Osteoblast (primary cell): ENCODE results near the gene EFCAB11. TPM values are rescaled to one million over a fixed set of nuclear protein-coding genes. Genes with fewer than 3 reads are reported as not detected.

Experiments
- DNase-seq: peaks from one replicate; pipeline ENCODE4 v3.0.0; 2011; ENCODE audit warnings: low spot score, mixed read lengths; ENCODE audit not compliant: insufficient read length; ENCODE audit errors: missing footprints
- H2AFZ ChIP-seq: 2 replicates; pipeline ENCODE4 v1.6.0; 2011; ENCODE audit warnings: mild to moderate bottlenecking, low read length
- H3K27ac ChIP-seq: 2 replicates; pipeline ENCODE4 v1.5.1; 2011; ENCODE audit warnings: mild to moderate bottlenecking, low read depth, low read length, moderate library complexity
- H3K27me3 ChIP-seq: 2 replicates; pipeline ENCODE4 v1.6.0; 2012; ENCODE audit warnings: mild to moderate bottlenecking, control low read depth, inconsistent platforms, low read length, moderate library complexity; ENCODE audit not compliant: insufficient read depth
- H3K36me3 ChIP-seq: 2 replicates; pipeline ENCODE4 v1.5.1; 2011; ENCODE audit warnings: mild to moderate bottlenecking, low read length, control low read depth, moderate library complexity; ENCODE audit not compliant: insufficient read depth
- H3K4me1 ChIP-seq: 2 replicates; pipeline ENCODE4 v1.5.1; 2011; ENCODE audit warnings: mild to moderate bottlenecking, low read length, control low read depth, moderate library complexity; ENCODE audit not compliant: insufficient read depth
- H3K4me2 ChIP-seq: 2 replicates; pipeline ENCODE4 v1.6.0; 2011; ENCODE audit warnings: mild to moderate bottlenecking, low read length; ENCODE audit not compliant: insufficient read depth
- H3K4me3 ChIP-seq: fragments of 200-600 bp; sonication (generic); 3 replicates; pipeline ENCODE4 v1.5.1; 2012; ENCODE audit warnings: mild to moderate bottlenecking, low read length, inconsistent platforms; ENCODE audit not compliant: insufficient read depth
- H3K79me2 ChIP-seq: 2 replicates; pipeline ENCODE4 v1.6.0; 2012; ENCODE audit warnings: mild to moderate bottlenecking, low read length, control low read depth, inconsistent platforms; ENCODE audit not compliant: insufficient read depth
- H3K9me3 ChIP-seq: 2 replicates; pipeline ENCODE4 v1.5.1; 2011; ENCODE audit warnings: low read depth, low read length, control low read depth
- H4K20me1 ChIP-seq: 2 replicates; pipeline ENCODE4 v1.6.0; 2012; ENCODE audit warnings: mild to moderate bottlenecking, low read length, control low read depth; ENCODE audit not compliant: insufficient read depth
- total RNA-seq: library from RNA; depleted of rRNA; stranded (reverse); fragments of >200 nt; gene quantifications from 2 replicates; pipeline ENCODE4 v1.2.3, GENCODE V29; 2012
- TF ChIP-seq, protein P1 (sequence below): IDR thresholded peaks from 2 replicates; pipeline ENCODE4 v1.5.1; 2011; ENCODE audit warnings: mild to moderate bottlenecking, low read depth, low read length, moderate library complexity; ENCODE audit errors: extremely low read depth

Gene EFCAB11
- total RNA-seq, 1 donor = 6.9 TPM

DNA sequence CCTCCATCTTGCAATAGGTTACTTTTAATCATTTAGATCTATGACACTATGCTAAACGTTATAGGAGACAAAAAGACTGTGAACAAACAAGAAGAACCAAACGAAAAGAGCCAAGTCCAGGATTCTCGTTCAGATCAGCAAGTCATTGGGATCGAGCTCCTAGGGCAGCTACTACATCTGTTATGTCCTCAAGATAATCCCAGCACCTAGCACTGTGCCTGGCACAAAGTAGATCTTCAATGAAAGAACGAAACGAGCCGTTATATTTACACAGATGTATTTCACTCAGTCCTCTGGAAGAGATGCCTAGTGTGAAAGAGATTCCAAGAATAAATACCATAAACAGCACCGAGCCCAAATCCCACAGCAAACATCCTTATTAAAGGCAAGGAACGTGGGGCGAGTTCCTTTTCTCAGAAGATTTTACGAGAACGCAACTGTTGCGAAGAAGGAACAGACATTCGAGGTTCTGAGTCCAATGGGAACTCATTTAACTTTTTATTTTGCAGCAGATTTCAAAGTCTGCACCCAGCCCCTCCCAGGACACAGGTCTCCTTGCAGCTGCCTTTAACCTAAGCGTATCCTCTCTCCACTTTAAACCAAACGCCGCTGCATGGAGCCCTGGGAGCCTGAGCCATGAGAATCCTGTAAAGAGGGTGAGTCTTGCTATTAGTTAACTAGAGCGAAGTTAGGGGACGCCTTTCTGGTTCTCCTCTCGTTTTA lies 653 bp upstream of the EFCAB11 start:
- DNase-seq = no peak
- Histone ChIP-seq H3K36me3 (peaks cover 24% of the 10 kb centered on the region), H4K20me1 (no peaks in the 10 kb centered on the region), H3K79me2 (peaks cover 34% of the 10 kb centered on the region), H3K27me3 (no peaks in the 10 kb centered on the region), H2AFZ (peak overlapping the region; percentile 96), H3K9me3 (no peaks in the 10 kb centered on the region), H3K4me3 (peak overlapping the region; percentile 85), H3K4me2 (peak overlapping the region; percentile 100), H3K4me1 (peaks cover 8% of the 10 kb centered on the region), H3K27ac (peak overlapping the region; percentile 92)
- TF ChIP-seq, protein P1, sequence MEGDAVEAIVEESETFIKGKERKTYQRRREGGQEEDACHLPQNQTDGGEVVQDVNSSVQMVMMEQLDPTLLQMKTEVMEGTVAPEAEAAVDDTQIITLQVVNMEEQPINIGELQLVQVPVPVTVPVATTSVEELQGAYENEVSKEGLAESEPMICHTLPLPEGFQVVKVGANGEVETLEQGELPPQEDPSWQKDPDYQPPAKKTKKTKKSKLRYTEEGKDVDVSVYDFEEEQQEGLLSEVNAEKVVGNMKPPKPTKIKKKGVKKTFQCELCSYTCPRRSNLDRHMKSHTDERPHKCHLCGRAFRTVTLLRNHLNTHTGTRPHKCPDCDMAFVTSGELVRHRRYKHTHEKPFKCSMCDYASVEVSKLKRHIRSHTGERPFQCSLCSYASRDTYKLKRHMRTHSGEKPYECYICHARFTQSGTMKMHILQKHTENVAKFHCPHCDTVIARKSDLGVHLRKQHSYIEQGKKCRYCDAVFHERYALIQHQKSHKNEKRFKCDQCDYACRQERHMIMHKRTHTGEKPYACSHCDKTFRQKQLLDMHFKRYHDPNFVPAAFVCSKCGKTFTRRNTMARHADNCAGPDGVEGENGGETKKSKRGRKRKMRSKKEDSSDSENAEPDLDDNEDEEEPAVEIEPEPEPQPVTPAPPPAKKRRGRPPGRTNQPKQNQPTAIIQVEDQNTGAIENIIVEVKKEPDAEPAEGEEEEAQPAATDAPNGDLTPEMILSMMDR = no peak

DNA sequence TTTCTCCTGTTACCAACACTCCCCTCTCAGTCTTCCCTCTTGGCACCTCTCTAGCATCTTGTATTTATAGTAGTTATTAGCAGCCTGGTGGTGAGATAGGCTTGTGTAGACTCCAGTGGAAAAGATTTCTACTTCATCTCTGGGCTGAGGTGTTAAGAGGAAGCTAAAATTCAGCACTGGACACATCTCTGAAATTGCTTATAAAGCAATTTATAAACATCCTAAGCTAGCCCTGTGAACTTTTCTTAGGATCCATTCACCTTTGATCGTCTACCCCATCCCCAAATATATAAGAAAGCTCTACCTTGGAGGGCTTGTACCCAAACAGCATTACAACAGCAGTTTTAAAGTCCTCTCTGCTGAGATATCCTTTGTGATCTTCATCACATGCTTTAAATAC lies 928 bp downstream of the EFCAB11 start:
- Histone ChIP-seq H3K4me1 (peaks cover 8% of the 10 kb centered on the region), H3K4me3 (no peak overlapping the region), H3K27me3 (no peaks in the 10 kb centered on the region), H4K20me1 (no peaks in the 10 kb centered on the region), H3K79me2 (peaks cover 19% of the 10 kb centered on the region), H3K27ac (peak overlapping the region; percentile 88), H3K36me3 (peaks cover 24% of the 10 kb centered on the region), H3K9me3 (no peaks in the 10 kb centered on the region), H3K4me2 (peak overlapping the region; percentile 100), H2AFZ (no peak overlapping the region)
- peak; percentile 3 for DNase-seq
- TF ChIP-seq, protein P1 = no peak

DNA sequence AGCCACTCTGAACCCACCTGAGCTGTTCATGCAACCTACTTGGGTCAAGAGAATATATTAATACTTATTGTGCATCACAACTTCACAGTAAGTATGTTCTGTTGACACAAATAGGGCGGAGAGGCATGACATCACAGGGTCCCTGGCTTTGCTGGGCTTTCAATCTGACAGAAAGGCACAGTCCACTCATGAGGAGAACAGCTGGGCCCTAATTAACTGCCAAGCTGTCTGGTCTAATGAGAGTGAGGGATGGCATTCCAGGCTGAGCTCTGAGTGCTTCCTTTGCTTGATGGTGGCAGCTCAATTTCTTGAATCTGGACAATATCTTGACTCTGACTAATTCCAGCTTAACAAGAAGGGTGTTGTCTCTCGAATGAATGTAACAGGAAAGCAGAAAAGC lies 2.0 kb downstream of the EFCAB11 start:
- H3K36me3 ChIP-seq = peaks cover 16% of the 10 kb centered on the region
- H2AFZ ChIP-seq = no peak overlapping the region
- no peaks in the 10 kb centered on the region for H4K20me1 ChIP-seq
- no peaks in the 10 kb centered on the region for H3K9me3 ChIP-seq
- H3K4me1 ChIP-seq = peaks cover 8% of the 10 kb centered on the region
- no peak overlapping the region for H3K4me2 ChIP-seq
- H3K79me2 ChIP-seq = peaks cover 9% of the 10 kb centered on the region
- DNase-seq = no peak
- TF ChIP-seq, protein P1 = no peak
- no peak overlapping the region for H3K4me3 ChIP-seq
- H3K27ac ChIP-seq = no peak overlapping the region
- no peaks in the 10 kb centered on the region for H3K27me3 ChIP-seq

- no peak overlapping the region for H3K27ac ChIP-seq
- H4K20me1 ChIP-seq = no peaks in the 10 kb centered on the region
These were observed 7.2 kb downstream of the EFCAB11 start for GRCh38 chr14:89947344-89947743.

More at GRCh38 chr14:89947344-89947743, 7.2 kb downstream of the EFCAB11 start:
- Histone ChIP-seq H3K9me3 (no peaks in the 10 kb centered on the region), H3K4me1 (no peaks in the 10 kb centered on the region), H3K79me2 (no peaks in the 10 kb centered on the region), H3K4me3 (no peak overlapping the region), H3K36me3 (peaks cover 11% of the 10 kb centered on the region), H3K4me2 (no peak overlapping the region), H3K27me3 (no peaks in the 10 kb centered on the region), H2AFZ (no peak overlapping the region)
- DNase-seq = no peak
- TF ChIP-seq, protein P1 = no peak
